Esophagus squamous epithelium (tissue), 5 donors: ENCODE results near the gene VWCE. TPM values are rescaled to one million over a fixed set of nuclear protein-coding genes. Genes with fewer than 3 reads are reported as not detected.

Source experiments
- DNase-seq: peaks from one replicate; lab custom pipeline; 2025; lab: John Stamatoyannopoulos, UW
- H3K27ac ChIP-seq, 4 donors: fragments of 200-600 bp; sonication (generic); one replicate each; pipeline ENCODE4 v1.5.1; 2016 to 2019; ENCODE audit warnings: mild to moderate bottlenecking in 1 of 4
- H3K27me3 ChIP-seq, 4 donors: fragments of 200-600 bp; sonication (generic); 1 replicate in 3 of 4; 2 replicates in 1 of 4; pipeline versions ENCODE4 v1.5.1 to v1.6.0; 2017 to 2021; ENCODE audit warnings: antibody characterized with exemption in 1 of 4
- H3K36me3 ChIP-seq, 3 donors: fragments of 200-600 bp; sonication (generic); one replicate each; pipeline ENCODE4 v1.5.1; 2016 to 2019
- H3K4me1 ChIP-seq, 3 donors: fragments of 200-600 bp; sonication (generic); one replicate each; pipeline ENCODE4 v1.5.1; 2017 to 2019
- H3K4me3 ChIP-seq, 4 donors: fragments of 200-600 bp; sonication (generic); 1 replicate in 3 of 4; 2 replicates in 1 of 4; pipeline ENCODE4 v1.5.1; 2016 to 2019; ENCODE audit warnings: mild to moderate bottlenecking in 2 of 4, moderate library complexity in 1 of 4
- H3K9me3 ChIP-seq, 3 donors: fragments of 200-600 bp; sonication (generic); one replicate each; pipeline ENCODE4 v1.5.1; 2016 to 2019
- CTCF ChIP-seq, 6 experiments: fragments of 450-650 bp in 4 of 6; fragments of 200-600 bp in 2 of 6; sonication (generic) in 2 of 6; IDR thresholded peaks; one replicate each; pipeline ENCODE4 v1.5.1; 2016 to 2019; ENCODE audit warnings: antibody characterized with exemption in 6 of 6, mild to moderate bottlenecking in 4 of 6, moderate library complexity in 4 of 6
- POLR2A ChIP-seq, 4 donors: fragments of 450-650 bp; IDR thresholded peaks; one replicate each; pipeline ENCODE4 v1.6.1; 2017; ENCODE audit warnings: antibody characterized with exemption in 4 of 4, mild to moderate bottlenecking in 4 of 4, moderate library complexity in 3 of 4
- WGBS, 2 donors: methylation state at CpG; one replicate each; pipeline ENCODE4 v1.1.5; 2018; 5-methylcytosine and 5-hydroxymethylcytosine counted together
- intact Hi-C: fragments of 100-400 bp; cut with DNase I; formaldehyde crosslinking; loops from one replicate; pipeline ENCODE4 v1.15.0; 2022
- total RNA-seq, 4 donors: library from RNA; depleted of rRNA; stranded (reverse); fragments of >200 nt; gene quantifications; one replicate each; pipeline ENCODE4 v1.1.0, GENCODE V29; 2016
- donor health status: DM: yes; HTN: yes; CAD: no.

The VWCE gene
- total RNA-seq, 4 donors from 2014 or later: 0.09 to 1.5 (median 0.30) TPM

- no peak overlapping the region for H3K4me3 ChIP-seq
- H3K9me3 ChIP-seq: no peaks in the 10 kb centered on the region
- WGBS, 2 donors: 61 to 79% methylated on average over 14 of the region's 14 CpGs
- intact Hi-C loops: no loop called here
- peaks cover 0 to 17% (median 0%) of the 10 kb centered on the region in 4 donors for H3K27me3 ChIP-seq
- H3K36me3 ChIP-seq: no peaks in the 10 kb centered on the region
- no peaks in the 10 kb centered on the region for H3K4me1 ChIP-seq
- TF ChIP-seq POLR2A (IDR thresholded peaks at IDR 0.05) (no peak), CTCF (IDR thresholded peaks at IDR 0.05) (no peak)
- H3K27ac ChIP-seq: no peak overlapping the region
- DNase-seq: no peak
Measured at GRCh38 chr11:61287338-61287977, 7.7 kb downstream of the VWCE start.

GRCh38 chr11:61283613-61284012 lies 11.5 kb downstream of the VWCE start:
- Histone ChIP-seq H3K9me3 (no peaks in the 10 kb centered on the region), H3K27ac (no peak overlapping the region), H3K36me3 (no peaks in the 10 kb centered on the region), H3K4me3 (no peak overlapping the region), H3K4me1 (peaks cover 0 to 24% (median 15%) of the 10 kb centered on the region in 3 donors), H3K27me3 (peaks cover 0 to 7% (median 0%) of the 10 kb centered on the region in 4 donors)
- no peak for DNase-seq
- intact Hi-C loops: no loop called here
- TF ChIP-seq POLR2A (IDR thresholded peaks at IDR 0.05): no peak
- no peak for TF ChIP-seq CTCF (IDR thresholded peaks at IDR 0.05)
- WGBS, 2 donors: 92 to 100% methylated on average over 4 of the region's 4 CpGs

GRCh38 chr11:61281581-61282250 lies 13.4 kb downstream of the VWCE start:
- H3K4me3 ChIP-seq: peak overlapping the region in 3 of 4 donors; percentile 20 to 53 (median 23)
- DNase-seq: no peak
- TF ChIP-seq CTCF (IDR thresholded peaks at IDR 0.05): no peak
- H3K27me3 ChIP-seq: peaks cover 0 to 25% (median 0%) of the 10 kb centered on the region in 4 donors
- no peaks in the 10 kb centered on the region for H3K36me3 ChIP-seq
- peaks cover 0 to 24% (median 15%) of the 10 kb centered on the region in 3 donors for H3K4me1 ChIP-seq
- intact Hi-C loops: no loop called here
- no peak overlapping the region for H3K27ac ChIP-seq
- 40 to 52% methylated on average over 22 to 23 of the region's 35 CpGs for WGBS, 2 donors
- no peaks in the 10 kb centered on the region for H3K9me3 ChIP-seq

- no peak for TF ChIP-seq POLR2A (IDR thresholded peaks at IDR 0.05)
- TF ChIP-seq CTCF (IDR thresholded peaks at IDR 0.05): no peak
- Histone ChIP-seq H3K9me3 (no peaks in the 10 kb centered on the region), H3K27ac (no peak overlapping the region), H3K36me3 (no peaks in the 10 kb centered on the region), H3K4me1 (peaks cover 0 to 24% (median 15%) of the 10 kb centered on the region in 3 donors), H3K27me3 (peaks cover 0 to 25% (median 0%) of the 10 kb centered on the region in 4 donors), H3K4me3 (peak overlapping the region in 1 of 4 donors; percentile 53)
- no peak for DNase-seq
- intact Hi-C loops: no loop called here
- 79 to 83% methylated on average over 15 to 16 of the region's 20 CpGs for WGBS, 2 donors
Measured at GRCh38 chr11:61280883-61281580, 14.1 kb downstream of the VWCE start.
